ENCODE data around the gene MPZL2. TPM values are rescaled to one million over a fixed set of nuclear protein-coding genes. Genes with fewer than 3 reads are reported as not detected.

MPZL2 gene
- total RNA-seq, 1 donor: not detected

GRCh38 chr11:118231461-118231860 is 32.6 kb downstream of the MPZL2 start:
- H3K27me3 ChIP-seq (ENCODE audit: insufficient read depth, low read length): peaks cover 9% of the 10 kb centered on the region
- no peak overlapping the region for H3K4me3 ChIP-seq (ENCODE audit: insufficient read depth, low read length)
- no peaks in the 10 kb centered on the region for H3K36me3 ChIP-seq (ENCODE audit: insufficient read depth, low read length)
- H3K27ac ChIP-seq (ENCODE audit: low read depth, low read length): no peak overlapping the region
- no peak overlapping the region for H2AFZ ChIP-seq (ENCODE audit: low read length)
- no peaks in the 10 kb centered on the region for H4K20me1 ChIP-seq (ENCODE audit: insufficient read depth, low read length)
- H3K4me2 ChIP-seq (ENCODE audit: insufficient read depth, low read length): no peak overlapping the region
- no peaks in the 10 kb centered on the region for H3K4me1 ChIP-seq (ENCODE audit: insufficient read depth, low read length)
- H3K79me2 ChIP-seq (ENCODE audit: insufficient read depth, low read length): no peaks in the 10 kb centered on the region
- no peak for TF ChIP-seq CTCF (IDR thresholded peaks at IDR 0.05; ENCODE audit: extremely low read depth, low read depth, low read length)
- no peaks in the 10 kb centered on the region for H3K9me3 ChIP-seq (ENCODE audit: low read depth, low read length)
- DNase-seq (ENCODE audit: insufficient read length, low spot score, missing footprints): no peak

GRCh38 chr11:118230088-118230487 is 34.0 kb downstream of the MPZL2 start:
- H3K79me2 ChIP-seq (ENCODE audit: insufficient read depth, low read length): no peaks in the 10 kb centered on the region
- no peak for TF ChIP-seq CTCF (IDR thresholded peaks at IDR 0.05; ENCODE audit: extremely low read depth, low read depth, low read length)
- H4K20me1 ChIP-seq (ENCODE audit: insufficient read depth, low read length): no peaks in the 10 kb centered on the region

GRCh38 chr11:118229274-118229847 is 34.7 kb downstream of the MPZL2 start:
- Histone ChIP-seq H3K27ac (ENCODE audit: low read depth, low read length) (no peak overlapping the region), H4K20me1 (ENCODE audit: insufficient read depth, low read length) (no peaks in the 10 kb centered on the region), H3K79me2 (ENCODE audit: insufficient read depth, low read length) (no peaks in the 10 kb centered on the region), H3K4me1 (ENCODE audit: insufficient read depth, low read length) (no peaks in the 10 kb centered on the region), H3K4me2 (ENCODE audit: insufficient read depth, low read length) (no peak overlapping the region), H3K27me3 (ENCODE audit: insufficient read depth, low read length) (peaks cover 19% of the 10 kb centered on the region), H2AFZ (ENCODE audit: low read length) (no peak overlapping the region), H3K36me3 (ENCODE audit: insufficient read depth, low read length) (no peaks in the 10 kb centered on the region), H3K9me3 (ENCODE audit: low read depth, low read length) (no peaks in the 10 kb centered on the region), H3K4me3 (ENCODE audit: insufficient read depth, low read length) (no peak overlapping the region)
- no peak for TF ChIP-seq CTCF (IDR thresholded peaks at IDR 0.05; ENCODE audit: extremely low read depth, low read depth, low read length)
- DNase-seq (ENCODE audit: insufficient read length, low spot score, missing footprints): no peak

More at GRCh38 chr11:118230088-118230487, 34.0 kb downstream of the MPZL2 start:
- no peak overlapping the region for H3K27ac ChIP-seq (ENCODE audit: low read depth, low read length)
- H3K27me3 ChIP-seq (ENCODE audit: insufficient read depth, low read length): peaks cover 16% of the 10 kb centered on the region
- no peak overlapping the region for H3K4me2 ChIP-seq (ENCODE audit: insufficient read depth, low read length)
- no peaks in the 10 kb centered on the region for H3K9me3 ChIP-seq (ENCODE audit: low read depth, low read length)
- no peaks in the 10 kb centered on the region for H3K36me3 ChIP-seq (ENCODE audit: insufficient read depth, low read length)
- no peaks in the 10 kb centered on the region for H3K4me1 ChIP-seq (ENCODE audit: insufficient read depth, low read length)
- H2AFZ ChIP-seq (ENCODE audit: low read length): no peak overlapping the region
- DNase-seq (ENCODE audit: insufficient read length, low spot score, missing footprints): no peak
- H3K4me3 ChIP-seq (ENCODE audit: insufficient read depth, low read length): no peak overlapping the region

GRCh38 chr11:118227865-118228785 is 36.0 kb downstream of the MPZL2 start:
- no peak for TF ChIP-seq CTCF (IDR thresholded peaks at IDR 0.05; ENCODE audit: extremely low read depth, low read depth, low read length)
- Histone ChIP-seq H3K79me2 (ENCODE audit: insufficient read depth, low read length) (no peaks in the 10 kb centered on the region), H3K27me3 (ENCODE audit: insufficient read depth, low read length) (peaks cover 26% of the 10 kb centered on the region), H3K4me3 (ENCODE audit: insufficient read depth, low read length) (no peak overlapping the region), H4K20me1 (ENCODE audit: insufficient read depth, low read length) (no peaks in the 10 kb centered on the region), H2AFZ (ENCODE audit: low read length) (no peak overlapping the region), H3K4me1 (ENCODE audit: insufficient read depth, low read length) (no peaks in the 10 kb centered on the region), H3K4me2 (ENCODE audit: insufficient read depth, low read length) (no peak overlapping the region), H3K27ac (ENCODE audit: low read depth, low read length) (no peak overlapping the region), H3K9me3 (ENCODE audit: low read depth, low read length) (no peaks in the 10 kb centered on the region), H3K36me3 (ENCODE audit: insufficient read depth, low read length) (no peaks in the 10 kb centered on the region)
- no peak for DNase-seq (ENCODE audit: insufficient read length, low spot score, missing footprints)

Measured in osteoblast (primary cell).